DND-41 (cell line): ENCODE measurements around the gene EML1.

Experiments used
- ATAC-seq: fragments of 200-7000 bp; cut with Tn5 transposase; 3 replicates; pipeline ENCODE4 v1.9.1; 2021; ENCODE audit warnings: low read depth; ENCODE audit not compliant: insufficient read depth
- DNase-seq: peaks from one replicate; pipeline ENCODE4 v3.0.0-alpha.2; 2020
- H2AFZ ChIP-seq: 2 replicates; pipeline ENCODE4 v1.6.0; 2012; ENCODE audit warnings: low read depth, low read length
- H3K27ac ChIP-seq: 2 replicates; pipeline ENCODE4 v1.5.1; 2012; ENCODE audit warnings: low read length, inconsistent platforms
- H3K27me3 ChIP-seq: fragments of 200-600 bp; sonication (generic); 2 replicates; pipeline ENCODE4 v1.6.0; 2012; ENCODE audit warnings: low read length, mild to moderate bottlenecking, inconsistent platforms; ENCODE audit not compliant: insufficient read depth, poor library complexity
- H3K36me3 ChIP-seq: 2 replicates; pipeline ENCODE4 v1.5.1; 2012; ENCODE audit warnings: low read length, inconsistent platforms; ENCODE audit not compliant: insufficient read depth
- H3K4me1 ChIP-seq: 2 replicates; pipeline ENCODE4 v1.5.1; 2012; ENCODE audit warnings: mild to moderate bottlenecking, low read length; ENCODE audit not compliant: insufficient read depth
- H3K4me2 ChIP-seq: 2 replicates; pipeline ENCODE4 v1.6.0; 2012; ENCODE audit warnings: mild to moderate bottlenecking, moderate library complexity, low read length, inconsistent platforms; ENCODE audit not compliant: insufficient read depth
- H3K4me3 ChIP-seq, 2 experiments: fragments of 200-600 bp in 1 of 2; shearing (Covaris generic) in 1 of 2; 2 replicates each; pipeline ENCODE4 v1.5.1; 2012 to 2016; ENCODE audit warnings: inconsistent platforms in 2 of 2, low read length in 2 of 2, mild to moderate bottlenecking in 2 of 2, low read depth in 1 of 2, moderate library complexity in 1 of 2
- H3K79me2 ChIP-seq: 2 replicates; pipeline ENCODE4 v1.6.0; 2012; ENCODE audit warnings: low read length, inconsistent platforms; ENCODE audit not compliant: insufficient read depth
- H3K9ac ChIP-seq: 2 replicates; pipeline ENCODE4 v1.6.0; 2012; ENCODE audit warnings: low read depth, mild to moderate bottlenecking, inconsistent platforms, low read length, moderate library complexity
- H3K9me3 ChIP-seq: 2 replicates; pipeline ENCODE4 v1.5.1; 2012; ENCODE audit warnings: low read length, moderate library complexity, mild to moderate bottlenecking, inconsistent platforms; ENCODE audit not compliant: insufficient read depth, severe bottlenecking
- H4K20me1 ChIP-seq: 2 replicates; pipeline ENCODE4 v1.6.0; 2012; ENCODE audit warnings: low read length; ENCODE audit not compliant: insufficient read depth
- CTCF ChIP-seq: IDR thresholded peaks from 2 replicates; pipeline ENCODE4 v1.5.1; 2012; ENCODE audit warnings: borderline replicate concordance, low read length, moderate library complexity, mild to moderate bottlenecking; ENCODE audit not compliant: poor library complexity, severe bottlenecking; ENCODE audit errors: extremely low read depth
- EZH2 ChIP-seq: IDR thresholded peaks from 3 replicates; pipeline ENCODE4 v1.6.1; 2012; ENCODE audit warnings: borderline replicate concordance, low read depth, mild to moderate bottlenecking, moderate library complexity, low read length, inconsistent platforms; ENCODE audit not compliant: severe bottlenecking

Gene EML1

GRCh38 chr14:99772371-99773283, 20.6 kb upstream of the EML1 start:
- DNase-seq, result no peak
- Histone ChIP-seq H3K4me1 (no peaks in the 10 kb centered on the region), H3K9ac (no peak overlapping the region), H3K27me3 (peaks cover 15% of the 10 kb centered on the region), H3K79me2 (no peaks in the 10 kb centered on the region), H2AFZ (no peak overlapping the region), H3K4me3 (no peak overlapping the region), H3K36me3 (no peaks in the 10 kb centered on the region), H3K27ac (no peak overlapping the region), H4K20me1 (0 out of 2 replicates have a peak, but pooled peaks cover 3% of the 10 kb centered on the region), H3K9me3 (no peaks in the 10 kb centered on the region), H3K4me2 (no peak overlapping the region)
- TF ChIP-seq CTCF, result no peak
- TF ChIP-seq EZH2, result no peak
- ATAC-seq, result no peak

- TF ChIP-seq EZH2 (no peak), CTCF (no peak)
- DNase-seq (no peak), ATAC-seq (no peak)
- Histone ChIP-seq H3K9me3 (no peaks in the 10 kb centered on the region), H3K4me1 (no peaks in the 10 kb centered on the region), H3K27ac (no peak overlapping the region), H3K4me2 (no peak overlapping the region), H3K4me3 (no peak overlapping the region), H3K36me3 (no peaks in the 10 kb centered on the region), H2AFZ (no peak overlapping the region), H3K9ac (no peak overlapping the region), H3K27me3 (peaks cover 16% of the 10 kb centered on the region), H3K79me2 (no peaks in the 10 kb centered on the region), H4K20me1 (0 out of 2 replicates have a peak, but pooled peaks cover 3% of the 10 kb centered on the region)
Observed at GRCh38 chr14:99773521-99774497, 19.4 kb upstream of the EML1 start.

- Histone ChIP-seq H2AFZ (no peak overlapping the region), H3K4me1 (no peaks in the 10 kb centered on the region), H3K4me3 (no peak overlapping the region), H3K9ac (no peak overlapping the region), H3K36me3 (no peaks in the 10 kb centered on the region), H3K27ac (no peak overlapping the region), H3K9me3 (no peaks in the 10 kb centered on the region), H4K20me1 (0 out of 2 replicates have a peak, but pooled peaks cover 3% of the 10 kb centered on the region), H3K79me2 (no peaks in the 10 kb centered on the region), H3K27me3 (peaks cover 16% of the 10 kb centered on the region), H3K4me2 (no peak overlapping the region)
- DNase-seq (no peak), ATAC-seq (no peak)
- no peak for TF ChIP-seq CTCF
- no peak for TF ChIP-seq EZH2
Observed at GRCh38 chr14:99774556-99775307, 18.5 kb upstream of the EML1 start.
